GM12878 (cell line): ENCODE data around the gene DIS3L2. TPM values are rescaled to one million over a fixed set of nuclear protein-coding genes. Genes with fewer than 3 reads are reported as not detected.

Experiments
- ATAC-seq: fragments of 200-7000 bp; cut with Tn5 transposase; 3 replicates; pipeline ENCODE4 v1.9.1; 2020; ENCODE audit warnings: mild to moderate bottlenecking, moderate library complexity
- BruUV-seq: library from RNA; stranded (reverse); fragments of 400-500 nt; replicated peaks from 2 replicates; lab custom pipeline; 2021; lab: Mats Ljungman, UMichigan
- CTCF ChIA-PET: fragments of 300-600 bp; sonication (Branson Sonifier 250); formaldehyde crosslinking; extraction: SDS; loops from one replicate; lab custom pipeline; 2021; ENCODE audit warnings: inconsistent platforms; lab: Yijun Ruan, JAX
- POLR2A ChIA-PET: fragments of 350-600 bp; formaldehyde crosslinking; extraction: SDS; loops from one replicate; lab custom pipeline; 2021; ENCODE audit warnings: inconsistent platforms; lab: Charles Lee
- RAD21 ChIA-PET: fragments of 300-600 bp; sonication (Branson Sonifier 250); formaldehyde crosslinking; loops from one replicate; lab custom pipeline; 2023; ENCODE audit warnings: antibody characterized with exemption; ENCODE audit not compliant: unreplicated experiment; lab: Charles Lee
- SMC1A ChIA-PET: fragments of 300-600 bp; sonication (Branson Sonifier 250); formaldehyde crosslinking; loops from one replicate; lab custom pipeline; 2023; ENCODE audit not compliant: unreplicated experiment, uncharacterized antibody; lab: Charles Lee
- DNase-seq: peaks from one replicate; pipeline ENCODE4 v3.0.0-alpha.2; 2011; ENCODE audit warnings: low read depth, low spot score
- FAIRE-seq: peaks from 3 replicates; lab custom pipeline; 2011; peaks lifted over from hg19 to GRCh38; lab: Jason Lieb, UNC
- H2AFZ ChIP-seq: 2 replicates; pipeline ENCODE4 v1.6.0; 2011; ENCODE audit warnings: low read depth, low read length, control low read depth; ENCODE audit not compliant: control insufficient read depth
- H3K27ac ChIP-seq: 2 replicates; pipeline ENCODE4 v1.5.1; 2011; ENCODE audit warnings: control low read depth; ENCODE audit not compliant: control insufficient read depth, insufficient read depth
- H3K27me3 ChIP-seq, 2 experiments: replicated peaks in 1 of 2; 2 replicates each; pipeline versions ENCODE4 v1.6.0 to v1.6.1; 2011; ENCODE audit warnings: low read length in 1 of 2; ENCODE audit not compliant: control insufficient read depth in 2 of 2, insufficient read depth in 2 of 2
- H3K36me3 ChIP-seq, 2 experiments: 2 replicates each; pipeline ENCODE4 v1.5.1; 2011; ENCODE audit warnings: low read length in 1 of 2; ENCODE audit not compliant: control insufficient read depth in 2 of 2, insufficient read depth in 2 of 2
- H3K4me1 ChIP-seq: 2 replicates; pipeline ENCODE4 v1.6.1; 2011; ENCODE audit warnings: mild to moderate bottlenecking, low read length, moderate library complexity, mixed read lengths; ENCODE audit not compliant: control insufficient read depth, insufficient read depth
- H3K4me2 ChIP-seq: 2 replicates; pipeline ENCODE4 v1.6.0; 2011; ENCODE audit warnings: control low read depth; ENCODE audit not compliant: control insufficient read depth, insufficient read depth
- H3K4me3 ChIP-seq: fragments of 200-600 bp; sonication (generic); 2 replicates; pipeline ENCODE4 v1.5.1; 2016
- H3K79me2 ChIP-seq: 2 replicates; pipeline ENCODE4 v1.6.0; 2011; ENCODE audit warnings: low read length; ENCODE audit not compliant: control insufficient read depth, insufficient read depth
- H3K9ac ChIP-seq: 2 replicates; pipeline ENCODE4 v1.8.0; 2011; ENCODE audit warnings: low read length, control low read depth, mixed read lengths; ENCODE audit not compliant: control insufficient read depth, insufficient read depth
- H3K9me3 ChIP-seq: replicated peaks from 3 replicates; pipeline ENCODE4 v1.5.1; 2011; ENCODE audit warnings: mild to moderate bottlenecking, low read length; ENCODE audit not compliant: control insufficient read depth, insufficient read depth
- H4K20me1 ChIP-seq: 2 replicates; pipeline ENCODE4 v1.6.0; 2011; ENCODE audit not compliant: control insufficient read depth, insufficient read depth
- ATF2 ChIP-seq: IDR thresholded peaks from 2 replicates; pipeline ENCODE4 v1.6.1; 2012; ENCODE audit warnings: low read length, inconsistent platforms
- CEBPZ ChIP-seq: fragments of 150-350 bp; IDR thresholded peaks from 2 replicates; pipeline ENCODE4 v1.6.1; 2016; ENCODE audit warnings: low read depth, low read length
- CHD4 ChIP-seq: fragments of 200-600 bp; sonication (generic); IDR thresholded peaks from 2 replicates; pipeline ENCODE4 v1.6.1; 2016; ENCODE audit warnings: mild to moderate bottlenecking
- CREM ChIP-seq: IDR thresholded peaks from 2 replicates; pipeline ENCODE4 v1.6.1; 2014; ENCODE audit warnings: antibody characterized with exemption, low read depth
- MAX ChIP-seq: IDR thresholded peaks from 2 replicates; pipeline ENCODE4 v1.6.1; 2012; ENCODE audit warnings: low read depth, low read length, improper control_type of control experiment
- NBN ChIP-seq: fragments of 450-650 bp; IDR thresholded peaks from 2 replicates; pipeline ENCODE4 v1.6.1; 2016
- NFIC ChIP-seq: IDR thresholded peaks from 2 replicates; pipeline ENCODE4 v1.6.1; 2012; ENCODE audit warnings: low read depth, mild to moderate bottlenecking, inconsistent platforms, low read length, moderate library complexity
- RCOR1 ChIP-seq: conservative IDR thresholded peaks from 2 replicates; pipeline ENCODE4 v1.6.1; 2012; ENCODE audit warnings: low read depth, low read length, improper control_type of control experiment
- SREBF1 ChIP-seq: IDR thresholded peaks from 2 replicates; pipeline ENCODE4 v1.6.1; 2012; ENCODE audit warnings: mild to moderate bottlenecking, low read length
- TCF3 ChIP-seq: IDR thresholded peaks from 2 replicates; pipeline ENCODE4 v1.6.1; 2012; ENCODE audit warnings: low read depth, mild to moderate bottlenecking, low read length, borderline replicate concordance; ENCODE audit not compliant: insufficient read depth
- ZBED1 ChIP-seq: IDR thresholded peaks from 2 replicates; pipeline ENCODE4 v1.6.1; 2016; ENCODE audit warnings: borderline replicate concordance
- WGBS: methylation state at CpG from one replicate; pipeline ENCODE4 v1.1.6; 2016; ENCODE audit warnings: low lambda C conversion rate; ENCODE audit not compliant: insufficient replicate concordance, insufficient coverage; ENCODE audit errors: missing lambda C conversion rate; 5-methylcytosine and 5-hydroxymethylcytosine counted together
- in situ Hi-C: fragments of 300-500 bp; cut with MboI; formaldehyde crosslinking; loops from 9 replicates; pipeline ENCODE4 v1.14.3; 2018; ENCODE audit warnings: mixed read lengths
- intact Hi-C: fragments of 100-400 bp; cut with micrococcal nuclease; formaldehyde crosslinking; loops from one replicate; pipeline ENCODE4 v1.14.2; 2022; ENCODE audit not compliant: unreplicated experiment
- polyA plus RNA-seq, 11 experiments: library from polyadenylated mRNA; depleted of rRNA in 4 of 11; unstranded in 6 of 11; stranded (reverse) in 5 of 11; fragments of >200 nt; fragmentation: Nextera tagmentation in 4 of 11; fragmentation: Illumina TruSeq in 1 of 11; extraction: Ambion mirVana in 4 of 11; extraction: Trizol in 1 of 11; gene quantifications; 1 replicate in 1 of 11; 2 replicates in 10 of 11; pipeline versions ENCODE4 v1.2.1 to v1.2.3, GENCODE V29; 2011 to 2016; ENCODE audit warnings: inconsistent platforms in 2 of 11, missing spikeins in 2 of 11, low read depth in 1 of 11
- total RNA-seq, 4 experiments: library from RNA; depleted of rRNA in 3 of 4; stranded (reverse); fragments of >200 nt in 3 of 4; fragmentation: Illumina TruSeq in 1 of 4; extraction: Trizol in 1 of 4; gene quantifications; 2 replicates each; pipeline versions ENCODE4 v1.2.1 to v1.2.3, GENCODE V29; 2013 to 2021

Gene DIS3L2
- total and polyA plus RNA-seq, 10 of the 15 experiments (the other 5 are each of a cell fraction or from before 2014, with no cell fraction given), result 3.5 to 27.1 (median 16.0) TPM

GRCh38 chr2:232319067-232319802, 357.7 kb downstream of the DIS3L2 start:
- H3K27ac ChIP-seq, result no peak overlapping the region
- CTCF ChIA-PET, result no interaction called here
- H3K9me3 ChIP-seq, result no peaks in the 10 kb centered on the region
- H2AFZ ChIP-seq, result no peak overlapping the region
- no TSS peak for BruUV-seq
- H3K4me3 ChIP-seq, result no peak overlapping the region
- in situ Hi-C loops (no loop called here), intact Hi-C loops (no loop called here)
- H4K20me1 ChIP-seq, result no peaks in the 10 kb centered on the region
- FAIRE-seq, result no peak
- no peak for ATAC-seq
- no peaks in the 10 kb centered on the region for H3K79me2 ChIP-seq
- TF ChIP-seq ZBED1, result no peak
- no peak for TF ChIP-seq NBN
- no peak for TF ChIP-seq CREM
- TF ChIP-seq TCF3, result no peak
- TF ChIP-seq SREBF1, result no peak
- TF ChIP-seq MAX, result no peak
- no peak for TF ChIP-seq ATF2
- TF ChIP-seq RCOR1, result no peak
- no peak for TF ChIP-seq NFIC
- TF ChIP-seq CHD4, result no peak
- TF ChIP-seq CEBPZ, result no peak
- H3K4me1 ChIP-seq, result peaks cover 15% of the 10 kb centered on the region
- RAD21 ChIA-PET, result no interaction called here
- WGBS, result 82% methylated on average over 4 of the region's 4 CpGs
- no peak for DNase-seq
- SMC1A ChIA-PET, result no interaction called here
- no peaks in the 10 kb centered on the region; a peak in 1 of 4 replicates for H3K36me3 ChIP-seq
- POLR2A ChIA-PET, result no interaction called here
- no peaks in the 10 kb centered on the region for H3K27me3 ChIP-seq
- no peak overlapping the region for H3K4me2 ChIP-seq
- H3K9ac ChIP-seq, result no peak overlapping the region
